ENCODE data around the gene WDR4. TPM values are rescaled to one million over a fixed set of nuclear protein-coding genes. Genes with fewer than 3 reads are reported as not detected.
"Not testable (repeated sequence)": the region's sequence is repeated elsewhere in the genome, so short reads cannot be mapped to it uniquely, and the experiment has no call there.

WDR4 gene
- total RNA-seq, 6 experiments from 2014 or later: 18.5 to 27.6 (median 20.9) TPM

GRCh38 chr21:42807938-42808613, 71.3 kb downstream of the WDR4 start:
- Mint-ChIP-seq H3K36me3 (ENCODE audit: low read depth) (no peaks in the 10 kb centered on the region), H3K9me3 (no peaks in the 10 kb centered on the region), H3K27ac (no peak overlapping the region), H3K4me1 (ENCODE audit: low read depth) (no peaks in the 10 kb centered on the region), H3K4me3 (no peak overlapping the region), H3K27me3 (ENCODE audit: insufficient read depth) (peaks cover 53% of the 10 kb centered on the region)
- no peak for TF ChIP-seq CTCF (IDR thresholded peaks at IDR 0.05)
- DNase-seq: no peak

DNA sequence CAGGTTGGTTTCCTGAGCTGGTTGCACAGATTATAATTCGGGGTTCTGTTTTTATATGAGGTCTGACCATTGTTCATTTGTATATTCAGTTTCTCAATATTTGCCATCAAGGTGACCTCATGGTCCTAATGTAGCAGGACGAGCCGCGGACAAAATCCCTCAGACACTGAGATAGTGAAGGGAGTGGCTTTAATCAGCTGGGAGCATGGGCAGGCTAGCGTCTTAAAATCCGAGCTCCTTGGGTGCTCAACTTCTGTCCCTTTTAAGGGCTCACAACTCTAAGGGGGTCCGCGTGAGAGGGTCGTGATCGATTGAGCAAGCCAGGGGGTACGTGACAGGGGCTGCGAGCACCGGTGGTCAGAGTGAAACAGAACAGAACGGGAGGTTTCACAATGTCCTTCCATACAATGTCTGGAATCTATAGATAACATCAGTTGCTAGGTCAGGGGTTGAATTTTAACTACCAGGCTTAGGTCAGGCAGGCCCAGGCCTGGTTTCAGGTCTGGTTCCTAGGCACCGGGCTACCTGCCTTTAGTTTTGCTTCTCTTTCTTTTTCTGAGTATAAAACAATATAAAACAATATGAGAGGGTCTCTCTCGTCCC, 71.9 kb downstream of the WDR4 start:
- DNase-seq; H3K9me3 Mint-ChIP-seq; H3K4me3 Mint-ChIP-seq; H3K4me1 Mint-ChIP-seq (ENCODE audit: low read depth); H3K36me3 Mint-ChIP-seq (ENCODE audit: low read depth); H3K27ac Mint-ChIP-seq: not testable (repeated sequence)
- peaks cover 53% of the 10 kb centered on the region for H3K27me3 Mint-ChIP-seq (ENCODE audit: insufficient read depth)

DNA sequence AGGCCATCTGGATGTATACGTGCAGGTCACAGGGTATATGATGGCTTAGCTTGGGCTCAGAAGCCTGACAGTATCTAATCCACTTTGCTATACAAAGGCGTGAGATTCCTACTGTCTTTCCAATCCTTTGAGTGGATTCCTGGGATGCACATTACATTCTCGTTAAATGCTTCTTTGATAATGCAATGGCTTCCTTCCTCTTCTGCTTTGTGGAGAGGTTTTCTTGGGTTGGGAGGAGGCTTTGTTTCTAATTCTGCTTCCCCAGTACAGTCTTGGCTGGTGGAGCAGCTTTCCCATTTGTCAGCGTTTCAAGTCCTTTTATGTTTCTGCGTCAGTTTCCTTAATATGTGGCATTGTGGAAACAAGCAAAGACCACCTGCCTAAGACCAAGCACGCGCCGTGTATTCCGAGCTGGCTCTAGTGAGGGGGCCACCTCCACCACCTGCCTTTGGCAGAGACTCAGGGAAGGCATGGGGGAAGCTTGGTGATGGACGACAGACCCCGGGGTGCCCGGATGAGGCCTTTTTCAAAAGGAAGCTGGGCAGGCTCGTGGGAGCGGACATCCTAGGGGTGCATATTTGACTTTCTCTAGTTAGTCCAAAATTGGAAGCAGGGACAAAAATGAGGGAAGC, 72.7 kb downstream of the WDR4 start:
- H3K4me1 Mint-ChIP-seq (ENCODE audit: low read depth): no peaks in the 10 kb centered on the region
- no peak overlapping the region for H3K27ac Mint-ChIP-seq
- H3K9me3 Mint-ChIP-seq: no peaks in the 10 kb centered on the region
- TF ChIP-seq CTCF (IDR thresholded peaks at IDR 0.05): no peak
- no peaks in the 10 kb centered on the region for H3K36me3 Mint-ChIP-seq (ENCODE audit: low read depth)
- no peak overlapping the region for H3K4me3 Mint-ChIP-seq
- no peak for DNase-seq
- H3K27me3 Mint-ChIP-seq (ENCODE audit: insufficient read depth): peaks cover 47% of the 10 kb centered on the region

- H3K4me1 Mint-ChIP-seq (ENCODE audit: low read depth); H3K27ac Mint-ChIP-seq; H3K9me3 Mint-ChIP-seq; H3K36me3 Mint-ChIP-seq (ENCODE audit: low read depth); DNase-seq; H3K4me3 Mint-ChIP-seq: not testable (repeated sequence)
- H3K27me3 Mint-ChIP-seq (ENCODE audit: insufficient read depth): peaks cover 31% of the 10 kb centered on the region
Observed at GRCh38 chr21:42801616-42802015, 77.7 kb downstream of the WDR4 start.

DNA sequence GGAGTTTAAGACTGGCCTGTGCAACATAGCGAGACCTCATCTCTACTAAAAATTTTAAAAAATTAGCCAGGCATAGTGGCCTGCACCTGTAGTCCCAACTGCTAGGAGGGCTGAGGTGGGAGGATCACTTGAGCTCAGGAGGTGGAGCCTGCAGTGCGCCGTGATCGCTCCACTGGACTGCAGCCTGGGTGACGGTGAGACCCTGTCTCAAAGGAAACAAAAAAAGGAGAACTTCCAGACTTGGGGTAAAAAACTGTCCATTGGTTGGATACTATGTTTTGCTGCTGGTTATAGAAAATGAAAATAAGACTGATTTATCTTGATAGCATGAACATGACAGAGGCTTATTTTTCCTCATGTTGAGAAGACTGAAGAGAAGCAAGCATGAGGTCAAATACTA, 79.4 kb downstream of the WDR4 start:
- H3K27ac Mint-ChIP-seq: no peak overlapping the region
- H3K36me3 Mint-ChIP-seq (ENCODE audit: low read depth): no peaks in the 10 kb centered on the region
- H3K4me3 Mint-ChIP-seq: no peak overlapping the region
- no peak for TF ChIP-seq CTCF (IDR thresholded peaks at IDR 0.05)
- DNase-seq: no peak
- no peaks in the 10 kb centered on the region for H3K9me3 Mint-ChIP-seq
- peaks cover 14% of the 10 kb centered on the region for H3K27me3 Mint-ChIP-seq (ENCODE audit: insufficient read depth)
- no peaks in the 10 kb centered on the region for H3K4me1 Mint-ChIP-seq (ENCODE audit: low read depth)

GRCh38 chr21:42799516-42799915, 79.8 kb downstream of the WDR4 start:
- Mint-ChIP-seq H3K27ac (no peak overlapping the region), H3K4me3 (no peak overlapping the region), H3K4me1 (ENCODE audit: low read depth) (no peaks in the 10 kb centered on the region), H3K9me3 (no peaks in the 10 kb centered on the region), H3K27me3 (ENCODE audit: insufficient read depth) (peaks cover 12% of the 10 kb centered on the region), H3K36me3 (ENCODE audit: low read depth) (no peaks in the 10 kb centered on the region)
- TF ChIP-seq CTCF (IDR thresholded peaks at IDR 0.05): no peak
- DNase-seq: no peak

Other genes starting within 250 kb of the WDR4 start
- not detected for gene PDE9A, start 225.9 kb downstream of the WDR4 start, total RNA-seq (2021; fragmentation: NEBNext Ultra II Directional; extraction: Animal tissue kit (Norgen Biotek cat#: 25700))
- gene NDUFV3, start 13.8 kb upstream of the WDR4 start, total RNA-seq (2021; fragmentation: NEBNext Ultra II Directional; extraction: Animal tissue kit (Norgen Biotek cat#: 25700)): 10 to 100 TPM; 54.3 to 63.0 (median 57.0) TPM
- not detected for gene ERVH48-1, start 46.1 kb upstream of the WDR4 start, total RNA-seq (2021; fragmentation: NEBNext Ultra II Directional; extraction: Animal tissue kit (Norgen Biotek cat#: 25700))
- gene PKNOX1, start 95.0 kb upstream of the WDR4 start, total RNA-seq (2021; fragmentation: NEBNext Ultra II Directional; extraction: Animal tissue kit (Norgen Biotek cat#: 25700)): 10 to 100 TPM; 16.6 to 22.5 (median 19.2) TPM
- gene CBS, start 196.3 kb upstream of the WDR4 start, total RNA-seq (2021; fragmentation: NEBNext Ultra II Directional; extraction: Animal tissue kit (Norgen Biotek cat#: 25700)): 10 to 100 TPM; 39.8 to 57.0 (median 44.5) TPM
- 10 to 100 TPM in 5 of 6 experiments, 1 to 10 TPM in 1; 9.5 to 32.1 (median 15.6) TPM for gene U2AF1, start 228.0 kb upstream of the WDR4 start, total RNA-seq (2021; fragmentation: NEBNext Ultra II Directional; extraction: Animal tissue kit (Norgen Biotek cat#: 25700))